GM23338 (cell line): ENCODE data around the gene KYNU. TPM values are rescaled to one million over a fixed set of nuclear protein-coding genes. Genes with fewer than 3 reads are reported as not detected.
"Not testable (repeated sequence)": the region's sequence is repeated elsewhere in the genome, so short reads cannot be mapped to it uniquely, and the experiment has no call there.

ENCODE experiments used
- ATAC-seq: fragments of 200-7000 bp; cut with Tn5 transposase; 3 replicates; pipeline ENCODE4 v1.9.1; 2020
- DNase-seq: peaks from one replicate; pipeline ENCODE4 v3.0.0-alpha.2; 2015; ENCODE audit warnings: low spot score
- H2AFZ ChIP-seq: fragments of 200-600 bp; sonication (generic); 2 replicates; pipeline ENCODE4 v1.8.0; 2016; ENCODE audit warnings: antibody characterized with exemption, mild to moderate bottlenecking, moderate library complexity
- H3F3A ChIP-seq: fragments of 200-600 bp; sonication (generic); replicated peaks from 2 replicates; pipeline ENCODE4 v1.8.0; 2017; ENCODE audit warnings: antibody characterized with exemption, mixed run types, low read depth
- H3K27ac ChIP-seq: fragments of 200-600 bp; sonication (generic); 2 replicates; pipeline ENCODE4 v1.6.1; 2016; ENCODE audit warnings: low read depth
- H3K27me3 ChIP-seq: fragments of 200-600 bp; sonication (generic); 2 replicates; pipeline ENCODE4 v1.8.0; 2016; ENCODE audit warnings: mild to moderate bottlenecking, mixed run types, moderate library complexity; ENCODE audit not compliant: insufficient read depth
- H3K36me3 ChIP-seq: fragments of 200-600 bp; sonication (generic); 2 replicates; pipeline ENCODE4 v1.8.0; 2016; ENCODE audit warnings: mild to moderate bottlenecking; ENCODE audit not compliant: insufficient read depth
- H3K4me1 ChIP-seq: fragments of 200-600 bp; sonication (generic); 2 replicates; pipeline ENCODE4 v1.8.0; 2016; ENCODE audit warnings: mild to moderate bottlenecking, moderate library complexity; ENCODE audit not compliant: insufficient read depth
- H3K4me2 ChIP-seq: fragments of 200-600 bp; sonication (generic); 2 replicates; pipeline ENCODE4 v1.7.1; 2017; ENCODE audit warnings: mixed run types
- H3K4me3 ChIP-seq: fragments of 200-600 bp; sonication (generic); 2 replicates; pipeline ENCODE4 v1.6.1; 2016; ENCODE audit warnings: mixed run types
- H3K79me2 ChIP-seq: fragments of 200-600 bp; sonication (generic); replicated peaks from 2 replicates; pipeline ENCODE4 v1.8.0; 2017; ENCODE audit warnings: mild to moderate bottlenecking; ENCODE audit not compliant: insufficient read depth
- H3K9me2 ChIP-seq: fragments of 200-600 bp; sonication (generic); 2 replicates; pipeline ENCODE4 v1.8.0; 2017; ENCODE audit not compliant: insufficient read depth
- H4K20me1 ChIP-seq: fragments of 200-600 bp; sonication (generic); replicated peaks from 2 replicates; pipeline ENCODE4 v1.8.0; 2017; ENCODE audit warnings: mild to moderate bottlenecking; ENCODE audit not compliant: insufficient read depth
- H3K27ac Mint-ChIP-seq: 2 replicates; pipeline ENCODE4 v1.8.0; 2020; ENCODE audit warnings: inconsistent platforms, mild to moderate bottlenecking, moderate library complexity, mixed read lengths
- H3K27me3 Mint-ChIP-seq: 3 replicates; pipeline ENCODE4 v1.8.0; 2022; ENCODE audit warnings: low read depth, mild to moderate bottlenecking, moderate library complexity, mixed read lengths, inconsistent platforms; ENCODE audit not compliant: insufficient read depth, poor library complexity
- H3K36me3 Mint-ChIP-seq: 3 replicates; pipeline ENCODE4 v1.8.0; 2021; ENCODE audit warnings: low read depth, mild to moderate bottlenecking, inconsistent platforms, moderate library complexity, mixed read lengths
- H3K4me1 Mint-ChIP-seq: 3 replicates; pipeline ENCODE4 v1.8.0; 2020; ENCODE audit warnings: mild to moderate bottlenecking, inconsistent platforms, mixed read lengths
- H3K4me3 Mint-ChIP-seq: 3 replicates; pipeline ENCODE4 v1.8.0; 2021; ENCODE audit warnings: moderate library complexity, mild to moderate bottlenecking, inconsistent platforms, mixed read lengths
- H3K9me3 Mint-ChIP-seq: 3 replicates; pipeline ENCODE4 v1.8.0; 2020; ENCODE audit warnings: moderate library complexity, mild to moderate bottlenecking, inconsistent platforms, mixed read lengths
- EZH2phosphoT487 ChIP-seq: fragments of 200-600 bp; sonication (generic); IDR thresholded peaks from one replicate; pipeline ENCODE4 v1.8.1; 2018; ENCODE audit warnings: antibody characterized with exemption; ENCODE audit not compliant: unreplicated experiment
- NANOG ChIP-seq: IDR thresholded peaks from 2 replicates; pipeline ENCODE4 v1.6.1; 2016; ENCODE audit warnings: antibody characterized with exemption, borderline replicate concordance
- ZNF462 ChIP-seq: fragments of 250-450 bp; sonication (Bioruptor Pico); IDR thresholded peaks from 2 replicates; pipeline ENCODE4 v1.5.0; 2020; ENCODE audit warnings: mild to moderate bottlenecking, moderate library complexity
- polyA plus RNA-seq: library from polyadenylated mRNA; unstranded; fragments of >200 nt; fragmentation: Nextera tagmentation; extraction: Ambion mirVana; gene quantifications from 2 replicates; pipeline ENCODE4 v1.2.1, GENCODE V29; 2016
- total RNA-seq: library from RNA; depleted of rRNA; stranded (reverse); fragments of >200 nt; shearing (Covaris generic); gene quantifications from 2 replicates; pipeline ENCODE4 v1.2.3, GENCODE V29; 2014

The KYNU gene
- total and polyA plus RNA-seq, 2 experiments from 2014 or later: 0.03 to 0.21 TPM

- H3K9me2 ChIP-seq, H3K27me3 ChIP-seq, ATAC-seq, DNase-seq, H3K4me2 ChIP-seq, H2AFZ ChIP-seq, H3F3A ChIP-seq, H3K27me3 Mint-ChIP-seq, H3K27ac Mint-ChIP-seq, H4K20me1 ChIP-seq, H3K79me2 ChIP-seq, H3K36me3 ChIP-seq, H3K4me1 Mint-ChIP-seq, H3K4me1 ChIP-seq, H3K4me3 Mint-ChIP-seq, H3K27ac ChIP-seq, H3K4me3 ChIP-seq: not testable (repeated sequence)
- H3K36me3 Mint-ChIP-seq: peaks cover 29% of the 10 kb centered on the region
- H3K9me3 Mint-ChIP-seq: peaks cover 31% of the 10 kb centered on the region
Observed at GRCh38 chr2:143053437-143053836, 176.0 kb downstream of the KYNU start.

- Histone ChIP-seq H3K4me1 (no peaks in the 10 kb centered on the region), H3K9me2 (peaks cover 7% of the 10 kb centered on the region; the same call in 1 of the 2 replicates), H3K27me3 (no peaks in the 10 kb centered on the region), H3K4me3 (no peak overlapping the region), H4K20me1 (no peaks in the 10 kb centered on the region), H3K36me3 (0 out of 2 replicates have a peak, but pooled peaks cover 3% of the 10 kb centered on the region), H3K27ac (no peak overlapping the region), H2AFZ (no peak overlapping the region), H3K79me2 (no peaks in the 10 kb centered on the region), H3F3A (no peaks in the 10 kb centered on the region), H3K4me2 (no peak overlapping the region)
- TF ChIP-seq EZH2phosphoT487 (no peak), ZNF462 (CRISPR knock-in tag) (no peak), NANOG (no peak)
- H3K36me3 Mint-ChIP-seq: peaks cover 29% of the 10 kb centered on the region
- DNase-seq: no peak
- ATAC-seq: no peak
- H3K9me3 Mint-ChIP-seq: peaks cover 31% of the 10 kb centered on the region
- H3K27me3 Mint-ChIP-seq: no peaks in the 10 kb centered on the region
- H3K4me3 Mint-ChIP-seq: no peak overlapping the region
- no peak overlapping the region for H3K27ac Mint-ChIP-seq
- no peaks in the 10 kb centered on the region for H3K4me1 Mint-ChIP-seq
Observed at GRCh38 chr2:143056550-143056949, 179.1 kb downstream of the KYNU start.
